ENCODE data around the gene DGKI. TPM values are rescaled to one million over a fixed set of nuclear protein-coding genes. Genes with fewer than 3 reads are reported as not detected.

Gene DGKI
- total RNA-seq, 1 experiment from 2014 or later, result not detected

DNA sequence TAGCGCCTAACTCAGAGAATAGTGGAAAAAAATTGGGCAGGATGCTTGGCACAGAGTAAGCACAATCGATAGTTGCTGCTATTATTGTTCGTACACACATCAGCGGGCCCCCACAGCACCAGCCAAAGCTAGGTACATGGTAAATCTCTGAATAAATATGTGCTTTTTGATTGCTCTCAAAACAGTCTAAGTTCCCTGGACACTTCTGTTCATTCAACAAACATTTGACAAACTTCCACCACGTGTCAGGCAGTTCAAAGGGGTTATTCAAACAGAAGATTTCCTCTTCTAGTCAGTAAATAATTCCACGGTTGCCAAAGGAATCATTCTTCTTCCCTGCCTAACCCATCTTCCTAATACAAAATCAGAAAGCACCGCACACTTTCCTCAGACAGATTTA lies 150.8 kb downstream of the DGKI start:
- no TSS peak for BruUV-seq (replicated peaks)
- ATAC-seq, result no peak
- no peaks in the 10 kb centered on the region for H3K36me3 ChIP-seq (ENCODE audit: control insufficient read depth, insufficient read depth, low read length)
- H3K9me3 ChIP-seq (ENCODE audit: control insufficient read depth, insufficient read depth, low read depth, low read length), result no peaks in the 10 kb centered on the region
- H3K27me3 ChIP-seq (ENCODE audit: control insufficient read depth, insufficient read depth, low read length), result peaks cover 2% of the 10 kb centered on the region
- ChIA-PET POLR2A (no interaction called here), CTCF (no interaction called here)
- H3K27ac ChIP-seq (ENCODE audit: low read length), result no peak overlapping the region
- DNase-seq (ENCODE audit: low read depth, low spot score), result no peak
- in situ Hi-C loops (cut with HindIII; ENCODE audit: low pct_unique_long_range_greater_than_20kb, low sequenced_read_pairs), result no loop called here
- no peak overlapping the region for H3K4me3 ChIP-seq (ENCODE audit: low read depth in 2 of 2, low read length in 2 of 2)
- TF ChIP-seq POLR2AphosphoS5 (IDR thresholded peaks at IDR 0.05; ENCODE audit: low read depth, low read length), result no peak
- TF ChIP-seq, protein P1, sequence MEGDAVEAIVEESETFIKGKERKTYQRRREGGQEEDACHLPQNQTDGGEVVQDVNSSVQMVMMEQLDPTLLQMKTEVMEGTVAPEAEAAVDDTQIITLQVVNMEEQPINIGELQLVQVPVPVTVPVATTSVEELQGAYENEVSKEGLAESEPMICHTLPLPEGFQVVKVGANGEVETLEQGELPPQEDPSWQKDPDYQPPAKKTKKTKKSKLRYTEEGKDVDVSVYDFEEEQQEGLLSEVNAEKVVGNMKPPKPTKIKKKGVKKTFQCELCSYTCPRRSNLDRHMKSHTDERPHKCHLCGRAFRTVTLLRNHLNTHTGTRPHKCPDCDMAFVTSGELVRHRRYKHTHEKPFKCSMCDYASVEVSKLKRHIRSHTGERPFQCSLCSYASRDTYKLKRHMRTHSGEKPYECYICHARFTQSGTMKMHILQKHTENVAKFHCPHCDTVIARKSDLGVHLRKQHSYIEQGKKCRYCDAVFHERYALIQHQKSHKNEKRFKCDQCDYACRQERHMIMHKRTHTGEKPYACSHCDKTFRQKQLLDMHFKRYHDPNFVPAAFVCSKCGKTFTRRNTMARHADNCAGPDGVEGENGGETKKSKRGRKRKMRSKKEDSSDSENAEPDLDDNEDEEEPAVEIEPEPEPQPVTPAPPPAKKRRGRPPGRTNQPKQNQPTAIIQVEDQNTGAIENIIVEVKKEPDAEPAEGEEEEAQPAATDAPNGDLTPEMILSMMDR (IDR thresholded peaks at IDR 0.05), result no peak
- no peak for TF ChIP-seq SIN3A (IDR thresholded peaks at IDR 0.05; ENCODE audit: borderline replicate concordance, insufficient read depth, low read depth, low read length)
- TF ChIP-seq, protein P2, sequence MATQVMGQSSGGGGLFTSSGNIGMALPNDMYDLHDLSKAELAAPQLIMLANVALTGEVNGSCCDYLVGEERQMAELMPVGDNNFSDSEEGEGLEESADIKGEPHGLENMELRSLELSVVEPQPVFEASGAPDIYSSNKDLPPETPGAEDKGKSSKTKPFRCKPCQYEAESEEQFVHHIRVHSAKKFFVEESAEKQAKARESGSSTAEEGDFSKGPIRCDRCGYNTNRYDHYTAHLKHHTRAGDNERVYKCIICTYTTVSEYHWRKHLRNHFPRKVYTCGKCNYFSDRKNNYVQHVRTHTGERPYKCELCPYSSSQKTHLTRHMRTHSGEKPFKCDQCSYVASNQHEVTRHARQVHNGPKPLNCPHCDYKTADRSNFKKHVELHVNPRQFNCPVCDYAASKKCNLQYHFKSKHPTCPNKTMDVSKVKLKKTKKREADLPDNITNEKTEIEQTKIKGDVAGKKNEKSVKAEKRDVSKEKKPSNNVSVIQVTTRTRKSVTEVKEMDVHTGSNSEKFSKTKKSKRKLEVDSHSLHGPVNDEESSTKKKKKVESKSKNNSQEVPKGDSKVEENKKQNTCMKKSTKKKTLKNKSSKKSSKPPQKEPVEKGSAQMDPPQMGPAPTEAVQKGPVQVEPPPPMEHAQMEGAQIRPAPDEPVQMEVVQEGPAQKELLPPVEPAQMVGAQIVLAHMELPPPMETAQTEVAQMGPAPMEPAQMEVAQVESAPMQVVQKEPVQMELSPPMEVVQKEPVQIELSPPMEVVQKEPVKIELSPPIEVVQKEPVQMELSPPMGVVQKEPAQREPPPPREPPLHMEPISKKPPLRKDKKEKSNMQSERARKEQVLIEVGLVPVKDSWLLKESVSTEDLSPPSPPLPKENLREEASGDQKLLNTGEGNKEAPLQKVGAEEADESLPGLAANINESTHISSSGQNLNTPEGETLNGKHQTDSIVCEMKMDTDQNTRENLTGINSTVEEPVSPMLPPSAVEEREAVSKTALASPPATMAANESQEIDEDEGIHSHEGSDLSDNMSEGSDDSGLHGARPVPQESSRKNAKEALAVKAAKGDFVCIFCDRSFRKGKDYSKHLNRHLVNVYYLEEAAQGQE (IDR thresholded peaks at IDR 0.05; ENCODE audit: insufficient read depth in 1 of 2, low read depth in 2 of 2, low read length in 1 of 2), result no peak
- TF ChIP-seq TCF7L2 (IDR thresholded peaks at IDR 0.05; ENCODE audit: low read depth, low read length), result no peak
- intact Hi-C loops (cut with micrococcal nuclease; ENCODE audit: unreplicated experiment), result no loop called here
- H3K4me1 ChIP-seq (ENCODE audit: control insufficient read depth, insufficient read depth, low read length), result no peaks in the 10 kb centered on the region

DNA sequence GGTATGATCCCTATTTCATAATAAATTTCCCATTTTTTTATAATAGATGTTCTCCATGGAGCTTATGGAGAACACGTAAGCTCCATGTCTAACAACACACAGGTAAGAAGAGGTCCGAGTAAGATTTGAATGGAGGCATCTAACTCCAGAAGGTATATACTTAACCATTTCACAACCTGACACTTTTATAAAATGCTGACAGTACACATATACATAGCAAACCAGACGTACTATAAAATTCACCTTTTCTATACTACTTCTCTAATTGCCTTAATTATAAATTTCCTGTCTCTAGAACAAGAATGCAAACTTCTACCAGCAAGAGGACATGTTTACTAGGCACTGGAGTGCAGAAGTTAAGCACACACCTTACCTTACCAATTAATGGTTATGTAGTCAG lies 151.3 kb downstream of the DGKI start:
- H3K4me3 ChIP-seq (ENCODE audit: low read depth in 2 of 2, low read length in 2 of 2), result no peak overlapping the region
- in situ Hi-C loops (cut with HindIII; ENCODE audit: low pct_unique_long_range_greater_than_20kb, low sequenced_read_pairs), result no loop called here
- CTCF ChIA-PET, result no interaction called here
- TF ChIP-seq, protein P1 (IDR thresholded peaks at IDR 0.05), result no peak
- TF ChIP-seq TCF7L2 (IDR thresholded peaks at IDR 0.05; ENCODE audit: low read depth, low read length) (no peak), SIN3A (IDR thresholded peaks at IDR 0.05; ENCODE audit: borderline replicate concordance, insufficient read depth, low read depth, low read length) (no peak), POLR2AphosphoS5 (IDR thresholded peaks at IDR 0.05; ENCODE audit: low read depth, low read length) (no peak)
- TF ChIP-seq, protein P2 (IDR thresholded peaks at IDR 0.05; ENCODE audit: insufficient read depth in 1 of 2, low read depth in 2 of 2, low read length in 1 of 2), result no peak
- H3K4me1 ChIP-seq (ENCODE audit: control insufficient read depth, insufficient read depth, low read length), result no peaks in the 10 kb centered on the region
- H3K27ac ChIP-seq (ENCODE audit: low read length), result no peak overlapping the region
- no peaks in the 10 kb centered on the region for H3K9me3 ChIP-seq (ENCODE audit: control insufficient read depth, insufficient read depth, low read depth, low read length)
- no peak for DNase-seq (ENCODE audit: low read depth, low spot score)
- intact Hi-C loops (cut with micrococcal nuclease; ENCODE audit: unreplicated experiment), result no loop called here
- POLR2A ChIA-PET, result no interaction called here
- H3K27me3 ChIP-seq (ENCODE audit: control insufficient read depth, insufficient read depth, low read length), result peaks cover 2% of the 10 kb centered on the region
- no peaks in the 10 kb centered on the region for H3K36me3 ChIP-seq (ENCODE audit: control insufficient read depth, insufficient read depth, low read length)
- no TSS peak for BruUV-seq (replicated peaks)
- no peak for ATAC-seq
